ENCODE measurements around the gene TIMM13.

DNA sequence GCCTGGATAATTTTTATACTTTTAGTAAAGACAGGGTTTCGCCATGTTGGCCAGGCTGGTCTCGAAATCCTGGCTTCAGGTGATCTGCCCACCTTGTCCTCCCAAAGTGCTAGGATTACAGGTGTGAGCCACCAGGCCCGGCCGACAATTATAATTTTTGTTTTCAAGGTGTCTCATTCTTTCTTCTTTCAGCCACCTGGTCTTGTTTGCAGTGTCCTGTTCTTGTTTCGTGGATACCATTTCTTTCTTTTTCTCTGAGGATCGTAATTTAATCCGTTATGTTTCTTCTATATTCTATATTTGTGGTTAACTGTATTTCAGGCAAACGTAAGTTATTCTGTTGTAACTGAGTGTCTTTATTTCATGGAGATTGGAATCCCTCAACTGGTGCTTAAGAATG lies 15.7 kb downstream of the TIMM13 start:
- TF ChIP-seq EP300 (IDR thresholded peaks at IDR 0.05; ENCODE audit: low read depth): no peak
- TF ChIP-seq, protein P1, sequence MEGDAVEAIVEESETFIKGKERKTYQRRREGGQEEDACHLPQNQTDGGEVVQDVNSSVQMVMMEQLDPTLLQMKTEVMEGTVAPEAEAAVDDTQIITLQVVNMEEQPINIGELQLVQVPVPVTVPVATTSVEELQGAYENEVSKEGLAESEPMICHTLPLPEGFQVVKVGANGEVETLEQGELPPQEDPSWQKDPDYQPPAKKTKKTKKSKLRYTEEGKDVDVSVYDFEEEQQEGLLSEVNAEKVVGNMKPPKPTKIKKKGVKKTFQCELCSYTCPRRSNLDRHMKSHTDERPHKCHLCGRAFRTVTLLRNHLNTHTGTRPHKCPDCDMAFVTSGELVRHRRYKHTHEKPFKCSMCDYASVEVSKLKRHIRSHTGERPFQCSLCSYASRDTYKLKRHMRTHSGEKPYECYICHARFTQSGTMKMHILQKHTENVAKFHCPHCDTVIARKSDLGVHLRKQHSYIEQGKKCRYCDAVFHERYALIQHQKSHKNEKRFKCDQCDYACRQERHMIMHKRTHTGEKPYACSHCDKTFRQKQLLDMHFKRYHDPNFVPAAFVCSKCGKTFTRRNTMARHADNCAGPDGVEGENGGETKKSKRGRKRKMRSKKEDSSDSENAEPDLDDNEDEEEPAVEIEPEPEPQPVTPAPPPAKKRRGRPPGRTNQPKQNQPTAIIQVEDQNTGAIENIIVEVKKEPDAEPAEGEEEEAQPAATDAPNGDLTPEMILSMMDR (IDR thresholded peaks at IDR 0.05): no peak
